ENCODE measurements around the gene ANKRD65.

- TF ChIP-seq SPI1 (IDR thresholded peaks at IDR 0.05; ENCODE audit: low read depth, low read length) (no peak), POLR2AphosphoS5 (IDR thresholded peaks at IDR 0.05; ENCODE audit: low read depth, low read length) (no peak), POLR2A (IDR thresholded peaks at IDR 0.05; ENCODE audit: low read depth, low read length) (no peak), POU2F2 (IDR thresholded peaks at IDR 0.05; ENCODE audit: low read depth, low read length) (no peak), TAF1 (IDR thresholded peaks at IDR 0.05; ENCODE audit: low read depth, low read length) (no peak)
Measured at GRCh38 chr1:1415751-1416150, 5.3 kb downstream of the ANKRD65 start.

Measured in GM12891 (cell line).